Measurements from ENCODE around the gene NEK8. TPM values are rescaled to one million over a fixed set of nuclear protein-coding genes. Genes with fewer than 3 reads are reported as not detected.

Gene NEK8
- total RNA-seq, 4 donors from 2014 or later: 1.9 to 3.4 (median 2.5) TPM

DNA sequence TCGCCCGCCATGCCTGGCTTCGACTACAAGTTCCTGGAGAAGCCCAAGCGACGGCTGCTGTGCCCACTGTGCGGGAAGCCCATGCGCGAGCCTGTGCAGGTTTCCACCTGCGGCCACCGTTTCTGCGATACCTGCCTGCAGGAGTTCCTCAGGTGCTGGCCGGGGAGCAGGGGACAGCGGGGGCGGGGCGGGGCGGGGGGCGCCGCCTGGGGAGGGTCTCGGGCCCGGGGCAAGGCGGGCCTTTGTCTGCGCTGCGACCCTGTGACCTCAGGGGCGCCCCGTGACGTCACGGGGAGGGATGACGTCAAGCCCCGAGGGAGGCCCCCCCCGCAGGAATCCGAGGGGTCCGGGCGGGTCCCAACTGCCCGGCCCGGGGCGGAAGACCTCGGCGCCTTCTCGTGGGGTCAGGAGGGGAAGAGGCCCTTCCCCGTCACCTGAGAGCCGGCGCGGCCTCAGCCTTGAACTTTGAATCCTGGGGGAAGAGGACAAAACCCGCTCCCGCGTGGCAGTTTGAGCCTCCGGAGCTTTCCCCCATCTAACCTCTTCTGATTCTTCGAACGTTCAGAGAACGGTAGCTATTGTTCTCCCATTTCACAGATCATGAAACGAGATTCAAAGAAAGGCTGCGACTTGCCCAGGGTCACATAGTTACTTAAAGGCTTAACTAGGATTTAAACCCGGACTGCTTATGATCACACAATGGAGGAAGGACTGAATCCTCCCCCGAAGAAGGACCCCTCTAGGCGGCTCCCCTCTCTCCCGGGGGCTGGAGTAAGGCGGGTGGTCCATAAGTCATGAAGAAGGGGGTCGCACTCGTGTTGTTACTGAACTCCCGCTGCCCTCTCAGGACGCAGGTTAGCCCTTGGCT is 15.8 kb downstream of the NEK8 start:
- DNase-seq (ENCODE audit: low spot score) (peak; percentile 46), ATAC-seq (ENCODE audit: low FRiP score) (peak; percentile 22)
- TF ChIP-seq, protein P1, sequence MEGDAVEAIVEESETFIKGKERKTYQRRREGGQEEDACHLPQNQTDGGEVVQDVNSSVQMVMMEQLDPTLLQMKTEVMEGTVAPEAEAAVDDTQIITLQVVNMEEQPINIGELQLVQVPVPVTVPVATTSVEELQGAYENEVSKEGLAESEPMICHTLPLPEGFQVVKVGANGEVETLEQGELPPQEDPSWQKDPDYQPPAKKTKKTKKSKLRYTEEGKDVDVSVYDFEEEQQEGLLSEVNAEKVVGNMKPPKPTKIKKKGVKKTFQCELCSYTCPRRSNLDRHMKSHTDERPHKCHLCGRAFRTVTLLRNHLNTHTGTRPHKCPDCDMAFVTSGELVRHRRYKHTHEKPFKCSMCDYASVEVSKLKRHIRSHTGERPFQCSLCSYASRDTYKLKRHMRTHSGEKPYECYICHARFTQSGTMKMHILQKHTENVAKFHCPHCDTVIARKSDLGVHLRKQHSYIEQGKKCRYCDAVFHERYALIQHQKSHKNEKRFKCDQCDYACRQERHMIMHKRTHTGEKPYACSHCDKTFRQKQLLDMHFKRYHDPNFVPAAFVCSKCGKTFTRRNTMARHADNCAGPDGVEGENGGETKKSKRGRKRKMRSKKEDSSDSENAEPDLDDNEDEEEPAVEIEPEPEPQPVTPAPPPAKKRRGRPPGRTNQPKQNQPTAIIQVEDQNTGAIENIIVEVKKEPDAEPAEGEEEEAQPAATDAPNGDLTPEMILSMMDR (IDR thresholded peaks at IDR 0.05): no peak

DNA sequence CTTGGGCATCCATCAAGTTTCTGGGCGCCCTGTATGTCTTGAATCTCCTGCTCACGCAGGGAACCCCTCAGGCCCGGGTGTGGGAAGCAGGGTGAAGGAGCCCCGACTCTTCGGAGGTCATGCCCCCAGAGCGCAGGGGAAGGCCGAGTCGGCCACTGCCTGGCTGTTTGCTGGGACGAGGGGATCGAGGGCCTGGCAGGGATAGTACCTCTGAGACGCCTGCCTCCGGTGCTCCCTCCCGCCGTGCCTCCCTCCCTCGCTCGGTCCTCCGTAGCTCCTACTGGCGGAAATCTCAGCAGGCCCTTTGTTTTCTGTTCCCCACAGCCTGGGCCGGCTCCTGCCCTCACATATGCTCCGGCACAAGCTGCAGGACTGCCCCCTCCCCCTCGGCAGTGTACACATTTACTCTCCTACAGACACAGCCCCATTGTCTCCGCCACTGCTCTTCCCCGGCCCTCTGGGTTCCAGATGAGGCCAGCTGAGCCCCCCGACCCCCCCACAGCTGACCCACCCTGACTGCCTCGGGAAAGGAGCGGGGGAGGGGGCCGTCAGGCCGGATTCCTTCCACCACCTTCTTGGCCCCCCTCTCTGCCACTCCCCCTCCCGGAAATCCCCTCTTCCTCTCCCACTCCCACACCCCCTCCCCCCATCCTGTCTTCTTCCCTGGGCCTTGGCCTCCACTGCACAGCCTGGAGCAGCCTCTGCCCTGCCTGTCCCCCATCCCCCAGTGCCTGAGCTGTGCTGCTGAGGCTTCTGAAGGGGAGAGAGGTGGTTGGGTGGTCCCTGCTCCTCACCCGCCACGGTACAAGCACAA is 16.6 kb downstream of the NEK8 start:
- TF ChIP-seq, protein P1 (IDR thresholded peaks at IDR 0.05): no peak
- ATAC-seq (ENCODE audit: low FRiP score) (no peak), DNase-seq (ENCODE audit: low spot score) (no peak)

DNA sequence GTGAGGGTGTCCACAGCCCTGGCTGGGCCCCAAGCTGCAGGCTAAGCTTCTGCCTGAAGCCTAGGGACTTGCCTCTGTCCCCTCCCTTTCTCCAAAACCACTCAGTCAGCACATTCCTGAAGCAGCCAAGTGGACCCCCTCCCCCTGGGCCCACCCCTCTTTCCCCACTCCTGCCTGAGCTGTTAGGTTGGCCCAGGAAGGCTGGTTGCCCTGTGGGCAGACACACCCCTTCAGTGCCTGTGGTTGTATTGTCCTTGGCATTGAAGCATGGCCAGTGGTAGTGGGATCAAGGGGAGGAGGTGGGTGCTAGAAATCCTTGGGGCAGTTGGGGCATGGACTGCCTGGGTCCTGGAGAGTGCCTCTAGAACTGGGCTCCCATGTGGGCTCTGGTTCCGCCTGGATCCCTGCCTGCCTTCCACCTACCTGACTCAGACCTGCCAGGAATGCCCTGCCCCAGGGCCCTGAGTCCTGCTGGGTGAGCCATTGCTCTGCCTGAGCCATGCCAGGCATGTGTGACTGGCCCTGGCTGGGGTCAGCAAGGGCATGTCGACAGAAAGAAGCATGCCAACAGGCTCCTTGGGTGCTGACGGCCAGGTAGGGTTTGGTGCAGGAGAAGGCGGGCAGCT is 17.3 kb downstream of the NEK8 start:
- TF ChIP-seq, protein P1 (IDR thresholded peaks at IDR 0.05): no peak
- DNase-seq (ENCODE audit: low spot score) (peak; percentile 45), ATAC-seq (ENCODE audit: low FRiP score) (peak; percentile 45)

DNA sequence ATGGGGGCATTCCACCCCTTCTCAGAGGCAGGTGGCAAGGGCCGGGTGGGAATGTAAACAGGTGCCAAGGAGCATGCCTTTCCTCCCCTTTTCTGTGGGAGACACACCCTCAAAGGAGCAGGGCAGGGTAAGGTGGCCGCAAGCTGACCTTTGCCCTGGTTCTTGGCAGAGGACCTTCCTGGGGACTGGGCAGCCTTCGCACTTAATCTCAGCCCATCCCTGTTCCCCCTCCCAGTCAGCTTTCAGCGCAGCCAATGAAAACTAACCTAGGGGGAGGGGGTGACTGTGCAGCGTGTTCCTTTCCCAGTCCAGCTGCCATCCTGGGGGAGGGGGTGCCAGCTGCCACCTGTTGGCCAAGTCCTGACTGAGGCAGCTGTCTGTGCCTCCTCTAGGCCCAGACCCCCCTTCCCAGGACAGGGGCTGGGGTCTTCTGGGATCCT is 18.0 kb downstream of the NEK8 start:
- ATAC-seq (ENCODE audit: low FRiP score): no peak
- DNase-seq (ENCODE audit: low spot score): no peak
- TF ChIP-seq, protein P1 (IDR thresholded peaks at IDR 0.05): no peak

DNA sequence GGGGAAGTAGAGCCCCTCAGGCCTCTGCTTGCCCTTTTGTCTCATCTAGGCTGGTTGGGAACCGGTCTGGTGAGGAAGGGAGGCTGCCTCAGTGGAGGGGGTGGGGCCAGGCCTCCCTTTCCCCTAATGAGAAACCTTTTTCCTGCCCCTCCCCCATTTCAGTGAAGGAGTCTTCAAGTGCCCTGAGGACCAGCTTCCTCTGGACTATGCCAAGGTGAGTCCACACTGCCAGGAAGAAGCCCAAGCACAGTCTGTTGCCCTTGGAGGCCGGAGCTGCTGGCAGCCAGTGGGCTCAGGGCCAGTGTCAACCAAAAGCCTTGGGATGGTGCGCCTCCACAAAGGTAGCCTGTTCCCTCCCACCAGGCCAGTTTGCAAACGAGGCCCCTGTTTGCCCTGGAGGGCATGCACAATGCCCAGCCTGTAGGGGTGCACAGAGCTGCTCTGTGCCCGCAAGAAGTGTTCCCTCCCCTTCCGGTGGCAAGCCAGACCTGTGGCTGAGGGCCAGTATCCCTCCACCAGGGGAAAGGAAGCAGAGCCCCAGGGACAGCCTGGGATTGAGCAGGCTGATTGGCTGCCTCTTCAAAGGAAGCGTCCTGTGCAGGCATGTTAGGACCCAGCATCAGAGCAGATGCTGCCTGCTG is 18.6 kb downstream of the NEK8 start:
- ATAC-seq (ENCODE audit: low FRiP score): no peak
- DNase-seq (ENCODE audit: low spot score): no peak
- TF ChIP-seq, protein P1 (IDR thresholded peaks at IDR 0.05): no peak
